Measurements from ENCODE around the gene MSH2.
"Not testable (repeated sequence)": the region's sequence is repeated elsewhere in the genome, so short reads cannot be mapped to it uniquely, and the experiment has no call there.

The MSH2 gene

DNA sequence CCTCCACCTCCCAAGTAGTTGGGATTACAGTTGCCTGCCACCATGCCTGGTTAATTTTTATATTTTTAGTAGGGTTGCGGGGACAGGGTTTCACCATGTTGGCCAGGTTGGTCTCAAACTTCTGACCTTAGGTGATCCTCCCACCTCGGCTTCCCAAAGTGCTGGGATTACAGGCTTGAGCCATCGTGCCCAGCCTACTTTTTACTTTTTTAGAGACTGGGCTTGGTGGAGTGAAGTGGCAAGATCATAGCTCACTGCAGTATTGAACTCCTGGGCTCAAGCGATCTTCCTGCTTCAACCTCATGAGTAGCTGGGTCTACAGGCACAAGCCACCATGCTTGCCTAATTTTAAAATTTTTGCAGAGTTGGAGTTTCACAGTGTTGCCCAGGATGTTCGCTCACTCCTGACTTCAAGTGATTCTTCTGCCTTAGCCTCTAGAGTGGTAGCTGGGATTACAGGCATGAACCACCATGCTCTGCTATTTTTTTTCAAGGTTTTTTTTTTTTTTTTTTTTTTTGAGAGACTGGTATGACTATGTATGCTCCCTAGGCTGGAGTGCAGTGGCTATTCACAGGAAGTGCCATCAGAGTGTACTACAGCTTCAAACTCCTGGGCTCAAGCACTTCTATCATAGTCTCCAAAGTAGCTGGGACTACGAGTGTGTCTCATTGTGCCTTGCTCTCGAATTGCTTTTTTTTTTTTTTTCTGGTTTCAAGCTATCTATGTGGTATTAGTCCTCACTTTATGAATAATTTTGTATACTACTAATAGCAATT lies 11.9 kb downstream of the MSH2 start:
- Histone ChIP-seq H3K27ac (no peak overlapping the region), H3K4me3 (no peak overlapping the region)
- no peak for DNase-seq (ENCODE audit: low spot score)
- no peak for TF ChIP-seq CTCF (IDR thresholded peaks at IDR 0.05)

GRCh38 chr2:47420214-47420613 lies 17.3 kb downstream of the MSH2 start:
- DNase-seq (ENCODE audit: low spot score), result no peak
- no peak for TF ChIP-seq CTCF (IDR thresholded peaks at IDR 0.05)
- Histone ChIP-seq H3K4me3 (no peak overlapping the region), H3K27ac (no peak overlapping the region)

DNA sequence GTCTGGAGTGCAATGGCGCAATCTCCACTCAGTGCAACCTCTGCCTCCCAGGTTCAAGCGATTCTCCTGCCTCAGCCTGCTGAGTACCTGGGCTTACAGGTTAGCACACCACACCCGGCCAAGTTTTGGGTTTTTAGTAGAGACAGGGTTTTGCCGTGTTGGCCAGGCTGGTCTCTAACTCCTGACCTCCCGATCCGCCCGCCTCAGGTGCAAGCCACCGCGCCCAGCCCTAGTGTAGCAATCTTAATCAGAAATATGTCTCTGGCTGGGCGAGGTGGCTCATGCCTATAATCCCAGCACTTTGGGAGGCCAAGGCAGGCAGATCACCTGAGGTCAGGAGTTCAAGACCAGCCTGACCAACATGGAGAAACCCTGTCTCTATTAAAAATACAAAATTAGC lies 17.7 kb downstream of the MSH2 start:
- DNase-seq (ENCODE audit: low spot score); H3K4me3 ChIP-seq; H3K27ac ChIP-seq: not testable (repeated sequence)

DNA sequence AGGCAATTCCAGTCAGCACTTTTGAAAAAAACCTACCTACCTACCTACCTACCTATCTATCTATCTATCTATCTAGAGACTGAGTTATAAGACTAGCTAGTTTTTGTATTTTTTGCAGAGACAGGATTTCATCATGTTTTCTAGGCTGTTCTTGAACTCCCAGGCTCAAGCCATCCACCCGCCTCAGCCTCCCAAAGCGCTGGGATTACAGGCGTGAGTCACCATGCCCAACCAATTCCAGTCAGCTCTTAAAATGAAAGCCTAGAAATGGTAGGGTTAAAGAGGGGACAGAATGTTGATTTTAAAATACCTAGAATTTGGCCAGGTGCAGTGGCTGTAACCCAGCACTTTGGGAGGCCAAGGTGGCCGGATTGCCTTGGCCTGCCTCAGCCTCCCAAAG lies 19.1 kb downstream of the MSH2 start:
- Histone ChIP-seq H3K4me3 (no peak overlapping the region), H3K27ac (no peak overlapping the region)
- DNase-seq (ENCODE audit: low spot score), result no peak
- no peak for TF ChIP-seq CTCF (IDR thresholded peaks at IDR 0.05)

DNA sequence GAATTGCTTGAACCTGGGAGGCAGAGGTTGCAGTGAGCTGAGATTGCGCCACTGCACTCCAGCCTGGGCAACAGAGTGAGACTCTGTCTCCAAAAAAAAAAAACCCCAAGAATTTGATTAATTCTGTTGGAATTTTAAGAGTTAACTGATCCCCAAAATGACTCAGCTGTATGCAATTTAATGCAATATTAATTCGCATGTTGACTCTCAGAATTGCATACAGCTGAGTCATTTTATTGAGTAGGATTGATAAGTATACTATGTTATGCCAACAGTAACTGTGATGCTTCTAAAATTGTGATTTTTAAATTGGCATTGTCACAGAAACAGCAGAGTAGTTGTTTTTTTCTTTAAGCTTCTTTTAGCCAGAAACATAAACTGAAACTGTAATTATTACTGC lies 19.6 kb downstream of the MSH2 start:
- no peak for DNase-seq (ENCODE audit: low spot score)
- TF ChIP-seq CTCF (IDR thresholded peaks at IDR 0.05), result no peak
- Histone ChIP-seq H3K27ac (no peak overlapping the region), H3K4me3 (no peak overlapping the region)

- no peak for TF ChIP-seq CTCF (IDR thresholded peaks at IDR 0.05)
- no peak for DNase-seq (ENCODE audit: low spot score)
- no peak overlapping the region for H3K27ac ChIP-seq
- H3K4me3 ChIP-seq, result no peak overlapping the region
Observed at GRCh38 chr2:47426786-47427185, 23.8 kb downstream of the MSH2 start.

DNA sequence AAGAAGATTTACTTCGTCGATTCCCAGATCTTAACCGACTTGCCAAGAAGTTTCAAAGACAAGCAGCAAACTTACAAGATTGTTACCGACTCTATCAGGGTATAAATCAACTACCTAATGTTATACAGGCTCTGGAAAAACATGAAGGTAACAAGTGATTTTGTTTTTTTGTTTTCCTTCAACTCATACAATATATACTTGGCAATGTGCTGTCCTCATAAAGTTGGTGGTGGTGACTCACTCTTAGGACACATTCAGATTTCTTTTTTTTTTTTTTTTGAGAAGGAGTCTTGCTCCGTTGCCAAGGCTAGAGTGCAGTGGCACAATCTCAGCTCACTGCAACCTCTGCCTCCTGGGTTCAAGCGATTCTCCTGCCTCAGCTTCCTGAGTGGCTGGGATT lies 26.8 kb downstream of the MSH2 start:
- no peak for TF ChIP-seq CTCF (IDR thresholded peaks at IDR 0.05)
- no peak for DNase-seq (ENCODE audit: low spot score)
- Histone ChIP-seq H3K27ac (no peak overlapping the region), H3K4me3 (no peak overlapping the region)

- DNase-seq (ENCODE audit: low spot score); H3K4me3 ChIP-seq; H3K27ac ChIP-seq: not testable (repeated sequence)
Observed at GRCh38 chr2:47433006-47433405, 30.1 kb downstream of the MSH2 start.

GRCh38 chr2:47433445-47433844 lies 30.5 kb downstream of the MSH2 start:
- H3K4me3 ChIP-seq; H3K27ac ChIP-seq; DNase-seq (ENCODE audit: low spot score): not testable (repeated sequence)

Measured in coronary artery (tissue), 2 donors.